Dermis microvascular lymphatic vessel endothelial cell (primary cell): ENCODE measurements around the gene ZNF343. TPM values are rescaled to one million over a fixed set of nuclear protein-coding genes. Genes with fewer than 3 reads are reported as not detected.

Experiments
- DNase-seq, 2 donors: peaks; one replicate each; pipeline versions ENCODE4 v3.0.0 to v3.0.0-alpha.2; 2010; ENCODE audit warnings: low read depth in 2 of 2
- total RNA-seq: library from RNA; depleted of rRNA; stranded (reverse); fragments of >200 nt; gene quantifications from 2 replicates; pipeline ENCODE4 v1.2.1, GENCODE V29; 2014

ZNF343 gene
- total RNA-seq, 1 donor from 2014 or later, result 6.5 TPM

DNA sequence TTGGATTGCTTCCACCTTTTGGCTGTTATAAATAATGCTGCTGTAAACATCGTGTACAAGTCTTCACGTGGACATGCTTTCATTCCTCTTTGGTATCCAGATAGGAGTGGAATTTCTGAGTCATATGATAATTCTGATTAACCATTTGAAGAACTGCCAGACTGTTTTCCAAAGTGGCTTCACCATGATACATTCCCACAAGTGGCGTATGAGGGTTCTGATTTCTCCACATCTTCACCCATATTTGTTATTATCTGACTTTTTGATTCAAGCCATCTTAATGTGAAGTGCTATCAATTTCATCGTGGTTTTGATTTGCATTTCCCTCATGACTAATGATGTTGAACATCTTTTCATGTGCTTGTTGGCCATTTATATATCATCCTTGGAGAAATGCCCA, 35.2 kb downstream of the ZNF343 start:
- peak in 1 of 2 donors; percentile 22 for DNase-seq

DNA sequence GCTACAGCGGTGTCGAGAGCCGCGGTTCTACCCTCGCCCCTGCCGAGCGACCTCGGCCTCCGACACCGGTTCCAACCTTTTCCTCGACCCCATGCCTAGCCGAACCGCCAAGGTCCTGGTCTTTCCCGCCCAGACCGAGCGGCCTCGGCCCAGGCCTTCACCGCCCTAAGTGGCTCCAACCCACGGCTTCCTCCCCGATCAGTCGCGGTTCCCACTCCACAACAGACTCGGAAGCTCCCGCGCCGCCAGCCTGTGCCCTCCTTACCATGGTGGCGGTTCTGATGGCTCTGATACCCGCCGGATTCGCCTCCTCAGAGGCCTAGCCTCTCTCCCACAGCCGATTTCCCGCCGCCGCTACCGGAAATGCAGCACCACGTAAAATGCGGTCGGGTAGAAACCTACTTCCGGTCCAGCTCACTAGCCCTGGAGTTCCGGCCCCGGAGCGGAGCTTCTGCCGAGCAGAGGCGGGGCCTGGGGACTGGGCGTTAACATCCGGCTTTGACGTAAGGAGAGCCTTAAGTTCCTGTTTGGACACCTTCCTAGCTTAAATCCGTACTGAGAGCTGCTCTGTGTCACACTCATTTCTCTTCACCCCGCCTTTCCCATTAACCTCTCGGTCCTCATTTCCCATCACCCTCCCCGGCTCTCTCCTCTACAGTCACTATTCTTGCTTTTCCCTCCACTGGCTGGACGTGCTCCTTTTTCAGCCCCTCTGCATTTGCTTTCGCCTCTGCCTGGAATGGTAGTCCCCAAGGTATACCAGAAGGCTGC, 38.1 kb downstream of the ZNF343 start, which contains the start of gene SNRPB:
Gene SNRPB (minus strand): TSS at position 367 of the 771 bp plus-strand sequence. CDS start 99 bp downstream, at position 268.
- DNase-seq, result peak; percentile 99 to 100

DNA sequence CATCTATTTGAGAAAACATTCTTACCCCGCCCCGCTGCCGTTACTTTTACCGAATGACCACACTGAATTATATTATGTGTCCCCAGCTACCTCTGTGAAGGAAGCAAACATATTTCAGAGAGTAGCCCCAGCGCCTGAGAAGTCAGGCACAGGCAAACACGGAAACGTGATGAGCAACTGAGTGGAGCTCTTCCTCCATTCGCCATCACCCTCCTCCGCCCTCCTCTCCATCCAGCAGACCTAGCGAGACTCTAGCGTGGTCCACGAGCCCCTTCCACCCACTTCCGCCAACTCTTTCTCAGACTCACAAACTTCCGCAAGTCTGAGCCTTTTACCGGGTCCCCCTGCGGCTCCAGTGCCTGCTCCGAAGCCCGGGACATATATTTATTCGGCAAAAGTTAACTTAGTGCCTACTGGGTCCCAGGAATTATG, 38.7 kb downstream of the ZNF343 start:
- peak; percentile 21 to 78 for DNase-seq

DNA sequence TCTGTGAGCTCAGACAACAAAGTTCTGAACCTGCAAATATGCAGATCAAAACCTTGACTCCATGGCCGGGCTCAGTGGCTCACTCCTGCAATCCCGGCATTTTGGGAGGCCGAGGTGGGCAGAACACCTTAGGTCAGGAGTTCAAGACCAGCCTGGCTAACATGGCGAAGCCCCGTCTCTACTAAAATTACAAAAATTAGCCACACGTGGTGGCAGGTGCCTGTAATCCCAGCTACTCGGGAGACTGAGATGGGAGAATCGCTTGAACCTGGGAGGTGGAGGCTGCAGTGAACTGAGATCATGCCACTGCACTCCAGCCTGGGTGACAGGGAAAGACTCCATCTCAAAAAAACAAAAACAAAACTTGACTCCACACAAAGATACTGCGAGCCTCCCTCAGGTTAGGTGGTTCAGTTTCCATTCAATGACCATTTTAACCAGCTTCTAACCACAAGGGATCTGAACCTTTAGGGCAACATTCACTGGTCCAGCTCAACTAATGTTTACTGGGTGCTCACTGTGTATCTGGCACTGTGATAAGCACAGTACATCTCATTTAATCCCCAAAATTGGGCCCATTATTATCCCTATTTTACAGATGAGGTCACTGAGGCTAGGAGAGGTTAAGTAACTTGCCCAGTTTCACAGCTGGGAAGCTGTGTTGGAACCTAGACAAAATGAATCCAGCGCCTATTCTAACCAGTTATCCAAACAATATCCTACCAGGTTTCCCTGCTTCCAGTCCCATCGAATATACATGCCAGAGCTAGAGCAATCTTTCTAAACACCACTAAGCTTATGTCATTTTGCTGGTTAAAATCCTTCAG, 39.9 kb downstream of the ZNF343 start:
- DNase-seq, result no peak

DNA sequence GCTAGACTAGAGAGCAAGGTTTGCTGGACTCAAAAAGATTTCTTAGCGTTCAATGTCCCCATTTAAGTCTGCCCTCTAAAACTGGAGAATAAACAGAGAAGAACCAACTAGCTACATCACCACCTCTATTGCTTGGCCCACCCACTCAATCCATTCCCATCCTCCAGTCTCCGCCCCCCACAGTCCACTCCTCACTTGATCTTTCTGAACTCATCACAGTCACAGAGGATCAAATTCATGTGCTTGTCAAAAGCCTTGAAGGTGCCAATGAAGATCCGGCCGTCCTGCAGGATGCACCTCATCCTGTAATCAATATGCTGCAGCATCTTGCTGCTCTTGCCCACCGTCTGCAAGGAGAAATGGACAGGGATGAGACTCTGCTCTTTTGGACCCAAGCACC, 41.3 kb downstream of the ZNF343 start:
- no peak for DNase-seq

DNA sequence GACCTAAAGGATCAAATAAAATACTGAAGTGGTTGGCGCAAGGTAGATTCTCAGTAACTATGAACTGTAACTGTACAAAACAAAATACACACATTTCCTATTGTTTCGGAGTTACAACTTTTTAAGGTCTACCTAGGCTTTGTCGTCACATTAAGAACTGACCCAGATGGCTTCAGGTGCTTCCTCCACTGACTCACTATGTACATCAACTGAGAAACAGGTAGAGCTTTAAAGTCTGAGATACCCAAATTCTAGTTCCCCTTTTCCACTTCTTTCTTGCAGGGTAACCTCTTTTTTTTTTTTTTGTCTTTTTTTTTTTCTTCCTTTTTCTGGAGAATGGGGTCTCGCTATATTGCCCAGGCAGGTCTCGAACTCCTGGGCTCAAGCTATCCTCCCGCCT, 43.6 kb downstream of the ZNF343 start:
- DNase-seq, result no peak

DNA sequence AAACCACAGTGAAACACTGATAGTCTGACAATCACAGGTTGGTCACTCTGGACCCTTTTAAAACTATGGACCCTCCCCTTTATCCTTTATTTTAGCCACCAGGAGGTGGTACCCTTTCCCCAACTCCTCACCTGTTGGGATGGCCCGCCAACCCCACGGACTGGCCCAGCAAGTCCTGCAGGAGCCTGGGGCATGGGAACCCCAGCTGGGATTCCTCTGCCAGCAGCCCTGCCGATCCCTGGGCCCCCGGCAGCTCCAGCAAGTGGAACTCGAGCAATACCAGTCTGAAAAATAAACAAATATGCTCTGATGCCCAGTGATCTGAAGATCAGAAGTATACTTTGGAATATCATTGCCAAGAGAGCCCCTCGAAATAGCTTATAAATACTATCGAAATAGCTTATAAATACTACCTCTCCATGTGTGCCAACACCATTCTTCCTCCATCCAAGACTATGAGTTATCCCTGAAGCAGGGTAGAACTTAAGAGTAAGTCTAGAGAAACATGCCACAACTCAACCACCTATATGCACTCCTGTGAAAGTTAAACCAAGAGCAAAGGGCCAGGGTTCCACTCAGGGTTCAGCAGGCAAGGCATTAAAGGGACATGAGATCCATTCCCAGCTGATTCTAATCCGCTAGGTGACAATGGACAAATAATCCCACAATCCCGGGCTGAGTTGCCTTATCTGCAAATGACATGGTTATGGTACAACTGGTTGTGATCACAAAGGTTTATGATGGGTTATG, 44.9 kb downstream of the ZNF343 start:
- no peak for DNase-seq

DNA sequence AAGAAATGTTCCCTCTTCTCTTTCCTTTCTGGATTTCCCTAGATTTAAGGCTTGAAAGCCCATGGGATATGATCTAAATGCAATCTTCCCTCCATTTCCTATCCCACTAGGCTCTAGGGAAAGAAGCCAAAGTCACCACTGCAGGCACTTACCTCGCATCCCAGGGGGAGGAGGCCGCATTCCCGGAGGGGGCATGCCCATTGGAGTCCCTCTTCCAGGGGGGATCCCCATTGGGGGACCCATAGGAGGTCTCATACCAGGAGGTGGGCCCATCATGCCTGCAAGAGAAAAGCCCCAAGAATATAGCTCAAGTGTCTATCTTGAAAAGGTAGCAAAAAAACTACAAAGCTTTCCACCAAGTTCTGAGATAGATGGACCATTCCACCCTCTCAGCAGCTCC, 46.2 kb downstream of the ZNF343 start:
- DNase-seq, result no peak

DNA sequence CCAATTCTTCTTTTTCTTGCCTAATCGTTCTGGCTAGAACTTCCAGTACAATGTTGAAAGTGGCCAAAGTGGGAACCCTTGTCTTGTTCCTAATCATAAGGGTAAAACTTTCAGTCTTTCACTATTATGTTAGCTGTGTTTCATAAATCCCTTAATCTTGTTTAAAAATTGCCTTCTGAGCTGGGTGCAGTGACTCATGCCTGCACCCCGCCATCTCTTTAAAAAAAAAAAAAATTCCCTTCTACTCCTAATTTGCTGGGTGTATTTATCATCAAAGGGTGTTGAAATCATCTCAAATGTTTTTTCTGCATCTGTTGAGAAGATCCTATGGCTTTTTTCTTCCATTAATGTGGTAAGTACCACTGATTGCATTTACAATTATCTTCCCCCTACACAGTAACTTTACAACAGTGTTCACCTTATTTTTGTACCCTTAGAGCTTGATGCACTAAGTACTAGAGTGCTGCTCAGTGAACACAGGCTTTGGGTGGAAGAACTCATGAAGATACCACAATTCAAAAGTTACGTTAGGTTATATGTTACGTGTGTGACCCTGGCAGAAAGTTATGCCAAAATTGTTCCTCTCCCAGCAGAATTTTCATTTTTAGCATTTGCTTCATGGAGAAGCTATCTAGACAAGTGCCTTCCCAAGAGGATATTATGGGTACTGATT, 47.8 kb downstream of the ZNF343 start:
- no peak for DNase-seq

DNA sequence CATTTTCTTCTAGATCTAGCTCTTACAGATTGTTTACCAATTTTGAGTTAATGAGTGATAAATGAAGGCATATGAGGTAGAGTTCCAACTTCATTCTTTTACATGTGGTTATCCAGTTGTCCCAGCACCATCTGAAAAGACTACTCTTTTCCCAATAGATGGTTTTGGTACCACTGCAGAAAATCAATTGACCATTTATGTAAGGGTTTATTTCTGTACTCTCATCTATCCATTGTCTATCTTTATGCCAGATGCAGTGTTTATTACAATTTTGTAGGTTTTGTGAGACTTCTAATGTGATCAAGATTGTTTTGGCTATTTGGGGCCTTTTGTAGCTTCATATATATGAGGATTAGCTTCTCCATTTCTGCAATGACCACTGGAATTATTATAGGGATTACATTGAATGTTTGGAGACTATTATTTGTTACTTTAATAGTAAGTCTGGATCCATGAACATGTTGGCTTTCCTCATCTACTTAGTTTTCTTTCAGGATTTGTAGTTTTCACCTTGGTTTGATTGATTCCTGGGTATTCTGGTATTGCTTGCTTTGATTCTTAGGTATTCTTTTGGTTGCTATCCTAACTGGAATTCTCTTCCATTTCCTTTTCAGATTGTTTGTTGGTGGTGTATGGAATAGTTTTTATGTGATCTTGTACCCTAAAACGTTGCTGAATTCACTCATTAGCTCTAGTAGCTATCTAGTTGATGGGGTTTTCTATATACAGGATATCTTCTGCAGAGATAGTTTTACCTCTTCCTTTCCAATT, 48.5 kb downstream of the ZNF343 start:
- no peak for DNase-seq

DNA sequence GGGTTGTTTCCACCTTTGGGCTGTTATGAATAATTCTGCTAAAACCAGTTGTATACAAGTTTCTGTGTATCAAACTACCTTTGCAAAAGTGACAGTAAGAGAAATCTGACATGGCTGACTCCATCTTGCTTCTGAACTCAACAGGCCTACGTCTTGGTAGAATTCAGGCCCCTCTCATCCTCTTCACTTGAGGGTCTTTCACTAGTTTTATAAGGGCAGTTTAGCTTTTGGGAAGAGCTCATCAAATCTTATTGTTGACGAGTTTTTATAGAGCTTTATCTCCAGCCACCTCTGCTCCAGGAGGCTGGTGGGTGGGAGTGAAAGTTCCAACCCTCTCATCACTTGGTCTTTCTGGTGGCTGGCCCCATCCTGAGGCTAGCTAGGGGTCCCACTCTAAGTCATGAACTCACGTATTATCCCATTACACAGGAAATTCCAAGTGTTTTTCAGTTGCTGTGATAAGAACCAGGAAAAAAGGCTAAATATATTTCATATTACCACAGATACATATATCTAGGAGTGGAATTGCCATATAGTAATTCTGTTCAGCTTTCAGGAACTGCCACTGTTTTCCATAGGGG, 49.7 kb downstream of the ZNF343 start:
- DNase-seq, result no peak

DNA sequence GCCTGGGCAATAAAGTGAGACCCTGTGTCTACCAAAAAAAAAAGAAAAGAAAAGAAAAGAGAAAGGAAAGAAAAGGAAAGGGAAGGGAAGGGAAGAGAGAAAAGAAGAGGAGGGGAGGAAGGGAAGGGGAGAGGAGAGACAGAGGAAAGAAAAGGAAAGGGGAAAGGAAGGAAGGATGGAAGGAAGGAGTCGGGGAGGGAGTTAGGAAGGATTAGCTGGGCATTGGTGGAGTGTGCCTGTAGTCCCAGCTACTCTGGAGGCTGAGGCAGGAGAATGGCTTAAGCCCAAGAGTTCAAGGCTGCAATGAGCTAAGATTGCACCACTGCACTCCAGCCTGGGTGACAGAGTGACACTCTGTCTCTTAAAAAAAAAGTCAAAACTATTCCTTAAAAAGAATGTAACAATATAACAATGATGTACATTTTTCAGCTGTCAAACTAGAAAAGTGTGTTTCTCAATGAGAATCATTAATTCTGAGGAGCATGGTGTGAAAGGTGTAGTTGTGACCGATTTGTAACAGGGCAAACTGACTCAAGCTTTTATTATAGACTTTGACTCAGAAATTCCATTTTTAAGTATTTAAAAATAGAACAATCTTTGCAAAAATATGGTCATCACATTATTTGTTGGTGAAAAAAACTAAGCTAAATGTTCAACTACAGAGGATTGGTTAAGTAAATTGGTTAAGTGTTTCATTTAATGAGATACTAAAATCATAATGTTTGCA, 52.8 kb downstream of the ZNF343 start:
- DNase-seq, result no peak

DNA sequence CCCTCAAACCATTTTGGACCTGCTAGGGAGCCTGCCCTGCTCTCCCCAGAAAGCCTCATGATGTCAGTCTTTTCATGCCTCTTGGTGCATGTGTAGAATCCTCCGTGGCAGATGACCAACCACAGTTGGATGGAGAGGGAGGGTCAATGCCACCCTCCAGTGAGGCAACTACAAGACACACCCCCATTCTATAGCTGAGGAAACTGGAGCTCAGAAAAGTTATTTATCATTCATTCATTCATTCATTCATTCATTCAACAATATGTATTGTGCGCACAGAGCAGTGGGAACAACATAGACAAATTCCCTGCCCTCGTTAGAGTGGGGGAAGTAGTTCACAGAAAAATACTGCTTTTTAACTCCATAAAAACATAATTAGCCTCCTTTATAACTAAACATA, 54.9 kb downstream of the ZNF343 start:
- no peak for DNase-seq

DNA sequence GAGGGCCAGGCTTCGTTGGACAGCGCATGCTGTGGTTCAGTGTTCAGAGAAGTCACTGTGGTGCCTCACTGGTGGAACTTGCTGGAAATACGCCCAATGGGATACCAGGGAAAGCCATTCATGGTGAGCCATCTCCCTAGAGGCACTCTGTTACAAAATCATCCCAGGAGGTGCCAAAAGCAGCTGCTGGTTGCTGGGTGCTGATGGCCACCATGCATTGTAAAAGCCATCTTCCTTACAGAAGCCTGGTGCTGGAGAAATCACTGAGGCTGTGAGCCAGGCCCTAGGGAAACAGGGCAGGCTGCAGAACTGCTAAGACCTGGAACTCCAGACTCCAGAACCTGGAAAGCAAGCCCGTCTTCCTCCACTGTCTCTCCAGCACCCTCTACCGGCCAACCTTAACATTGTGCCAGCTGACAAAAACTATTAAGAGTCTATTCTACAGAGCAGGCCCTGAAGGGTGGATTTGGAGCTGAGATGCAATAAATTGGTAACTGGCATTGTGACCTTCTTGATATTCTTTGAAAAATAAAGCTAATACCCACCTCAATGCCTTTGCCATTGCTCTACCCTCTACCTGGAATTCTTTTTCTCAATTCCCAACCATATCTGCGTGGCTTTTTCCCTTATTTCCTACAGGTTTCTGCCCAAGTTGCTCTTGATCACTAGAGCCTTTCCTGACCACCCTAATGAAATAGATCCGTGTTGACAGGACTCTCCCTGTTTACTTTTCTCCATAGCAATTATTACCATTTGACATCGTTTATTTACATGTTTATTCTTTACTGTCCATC, 56.6 kb downstream of the ZNF343 start:
- peak; percentile 38 to 71 for DNase-seq

DNA sequence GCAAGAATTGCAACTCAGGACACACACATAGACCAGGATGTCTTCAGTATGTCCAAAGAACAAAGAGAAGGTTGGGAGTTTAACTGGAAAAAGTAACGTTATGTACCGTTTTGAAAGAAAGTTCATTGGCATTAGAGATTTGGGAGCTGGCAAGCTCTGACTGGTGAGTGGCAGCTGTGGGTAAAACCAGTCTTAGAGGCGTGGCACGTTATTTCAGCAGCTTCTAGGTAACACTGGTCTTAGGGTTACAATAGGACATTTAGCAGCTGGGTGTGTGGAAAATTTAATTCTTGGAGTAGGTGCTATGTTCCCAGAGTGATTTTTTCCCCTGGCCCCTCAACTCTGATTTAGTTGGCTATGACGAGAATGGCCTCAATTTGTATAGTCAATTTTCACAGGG, 57.3 kb downstream of the ZNF343 start:
- DNase-seq, result no peak

DNA sequence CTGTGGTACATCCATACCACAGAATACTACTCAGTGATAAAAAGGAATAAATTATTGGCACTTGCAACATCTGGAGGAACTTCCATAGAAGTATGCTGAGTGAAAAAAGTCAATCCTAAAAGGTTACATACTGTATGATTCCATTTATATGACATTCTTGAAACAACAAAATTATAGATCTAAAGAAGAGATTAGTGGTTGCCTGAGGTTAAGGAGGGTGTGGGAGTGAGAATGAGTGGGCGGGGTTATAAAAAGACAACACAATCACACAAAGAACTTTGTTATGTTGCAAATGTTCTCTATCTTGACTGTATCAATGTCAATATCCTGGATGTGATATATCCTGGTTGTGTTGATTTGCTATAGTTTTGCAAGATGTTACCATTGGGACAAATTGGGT, 59.3 kb downstream of the ZNF343 start:
- DNase-seq, result no peak

DNA sequence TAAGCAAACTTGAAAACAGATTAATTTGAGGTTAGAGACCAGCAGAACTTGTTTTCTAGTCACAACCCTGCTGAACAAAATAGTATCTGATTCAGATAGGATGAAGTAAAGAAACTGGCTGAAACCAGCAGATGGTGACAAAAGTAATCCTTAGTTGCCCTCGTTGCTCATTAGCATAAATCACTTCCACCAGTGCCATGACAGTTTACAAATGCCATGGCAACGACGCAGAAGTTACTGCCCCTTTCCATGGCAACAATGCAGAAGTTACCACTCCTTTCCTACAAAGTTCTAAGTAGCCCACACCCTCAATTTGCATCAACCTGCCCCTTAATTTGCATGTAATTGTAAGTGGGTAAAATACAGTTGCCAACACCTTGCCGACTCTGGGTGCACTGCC, 61.9 kb downstream of the ZNF343 start:
- no peak for DNase-seq
